HEK293 (cell line): Measurements from ENCODE around the gene CASS4.

ENCODE experiments used
- AEBP2 ChIP-seq: fragments of 450-650 bp; formaldehyde crosslinking; IDR thresholded peaks from 2 replicates; pipeline ENCODE4 v1.5.1; 2016; ENCODE audit warnings: missing biosample characterization, missing genetic modification characterization, borderline replicate concordance
- CTCF ChIP-seq: fragments of 450-650 bp; formaldehyde crosslinking; IDR thresholded peaks from 2 replicates; pipeline ENCODE4 v1.5.1; 2016; ENCODE audit warnings: missing biosample characterization, missing genetic modification characterization
- GLI2 ChIP-seq: fragments of 450-650 bp; formaldehyde crosslinking; IDR thresholded peaks from 2 replicates; pipeline ENCODE4; 2017; ENCODE audit warnings: missing biosample characterization, missing genetic modification characterization, low read depth, borderline replicate concordance
- REST ChIP-seq: fragments of 450-650 bp; formaldehyde crosslinking; IDR thresholded peaks from 2 replicates; pipeline ENCODE4 v1.5.1; 2016; ENCODE audit warnings: missing biosample characterization, missing genetic modification characterization
- ZNF174 ChIP-seq: fragments of 450-650 bp; formaldehyde crosslinking; IDR thresholded peaks from 2 replicates; pipeline ENCODE4 v1.5.0; 2017; ENCODE audit warnings: missing biosample characterization, mild to moderate bottlenecking, missing genetic modification characterization
- ZNF24 ChIP-seq: fragments of 450-650 bp; formaldehyde crosslinking; IDR thresholded peaks from 2 replicates; pipeline ENCODE4 v1.5.1; 2016; ENCODE audit warnings: missing biosample characterization, missing genetic modification characterization
- ZNF26 ChIP-seq: fragments of 450-650 bp; formaldehyde crosslinking; IDR thresholded peaks from 2 replicates; pipeline ENCODE4 v1.5.1; 2016; ENCODE audit warnings: missing biosample characterization, missing genetic modification characterization
- ZNF280D ChIP-seq: fragments of 450-650 bp; formaldehyde crosslinking; IDR thresholded peaks from 2 replicates; pipeline ENCODE4 v1.5.1; 2016; ENCODE audit warnings: missing biosample characterization, missing genetic modification characterization
- ZNF626 ChIP-seq: fragments of 450-650 bp; sonication (Bioruptor Pico); formaldehyde crosslinking; IDR thresholded peaks from 2 replicates; pipeline ENCODE4 v1.5.1; 2018; ENCODE audit warnings: missing biosample characterization, missing genetic modification characterization, inconsistent platforms
- ZNF768 ChIP-seq: fragments of 450-650 bp; formaldehyde crosslinking; IDR thresholded peaks from 2 replicates; pipeline ENCODE4 v1.5.1; 2018; ENCODE audit warnings: missing biosample characterization, mild to moderate bottlenecking, missing genetic modification characterization
- ZNF792 ChIP-seq: fragments of 450-650 bp; formaldehyde crosslinking; IDR thresholded peaks from 2 replicates; pipeline ENCODE4 v1.5.1; 2016; ENCODE audit warnings: missing biosample characterization, missing genetic modification characterization

GRCh38 chr20:56409956-56410355, 2.1 kb upstream of the CASS4 start:
- TF ChIP-seq ZNF174 (tag by site-specific recombination) (no peak), AEBP2 (tag by site-specific recombination) (no peak), ZNF626 (tag by site-specific recombination) (no peak), ZNF24 (no peak), REST (tag by site-specific recombination) (no peak), ZNF280D (tag by site-specific recombination) (no peak), ZNF26 (no peak), GLI2 (tag by site-specific recombination) (no peak), ZNF768 (tag by site-specific recombination) (no peak), CTCF (tag by site-specific recombination) (no peak), ZNF792 (no peak)
